Measurements from ENCODE around the gene ZC4H2. TPM values are rescaled to one million over a fixed set of nuclear protein-coding genes. Genes with fewer than 3 reads are reported as not detected.

ZC4H2 gene
- total RNA-seq, 1 experiment from 2014 or later: 4.4 TPM

GRCh38 chrX:64996805-64997204 is 20.6 kb upstream of the ZC4H2 start:
- DNase-seq (ENCODE audit: unreplicated experiment): no peak
- CTCF ChIA-PET: no interaction called here
- BruUV-seq (replicated peaks): no TSS peak
- Mint-ChIP-seq H3K4me1 (ENCODE audit: insufficient read depth, unreplicated experiment) (no peaks in the 10 kb centered on the region), H3K4me3 (ENCODE audit: unreplicated experiment) (no peak overlapping the region), H3K36me3 (ENCODE audit: insufficient read depth, unreplicated experiment) (no peaks in the 10 kb centered on the region), H3K27ac (ENCODE audit: low read depth, unreplicated experiment) (no peak overlapping the region), H3K9me3 (ENCODE audit: unreplicated experiment) (peaks cover 36% of the 10 kb centered on the region), H3K27me3 (ENCODE audit: insufficient read depth, unreplicated experiment) (no peaks in the 10 kb centered on the region)
- intact Hi-C loops (cut with micrococcal nuclease): no loop called here
- TF ChIP-seq CTCF (IDR thresholded peaks at IDR 0.05; ENCODE audit: unreplicated experiment): no peak
- POLR2A ChIA-PET: no interaction called here

- H3K27me3 Mint-ChIP-seq (ENCODE audit: insufficient read depth, unreplicated experiment): no peaks in the 10 kb centered on the region
- intact Hi-C loops (cut with micrococcal nuclease): no loop called here
- peaks cover 28% of the 10 kb centered on the region for H3K9me3 Mint-ChIP-seq (ENCODE audit: unreplicated experiment)
- TF ChIP-seq CTCF (IDR thresholded peaks at IDR 0.05; ENCODE audit: unreplicated experiment): no peak
- CTCF ChIA-PET: no interaction called here
- H3K27ac Mint-ChIP-seq (ENCODE audit: low read depth, unreplicated experiment): no peak overlapping the region
- no peak overlapping the region for H3K4me3 Mint-ChIP-seq (ENCODE audit: unreplicated experiment)
- H3K4me1 Mint-ChIP-seq (ENCODE audit: insufficient read depth, unreplicated experiment): no peaks in the 10 kb centered on the region
- POLR2A ChIA-PET: no interaction called here
- no peaks in the 10 kb centered on the region for H3K36me3 Mint-ChIP-seq (ENCODE audit: insufficient read depth, unreplicated experiment)
- no peak for DNase-seq (ENCODE audit: unreplicated experiment)
- BruUV-seq (replicated peaks): no TSS peak
Measured at GRCh38 chrX:64994131-64994798, 18.0 kb upstream of the ZC4H2 start.

DNA sequence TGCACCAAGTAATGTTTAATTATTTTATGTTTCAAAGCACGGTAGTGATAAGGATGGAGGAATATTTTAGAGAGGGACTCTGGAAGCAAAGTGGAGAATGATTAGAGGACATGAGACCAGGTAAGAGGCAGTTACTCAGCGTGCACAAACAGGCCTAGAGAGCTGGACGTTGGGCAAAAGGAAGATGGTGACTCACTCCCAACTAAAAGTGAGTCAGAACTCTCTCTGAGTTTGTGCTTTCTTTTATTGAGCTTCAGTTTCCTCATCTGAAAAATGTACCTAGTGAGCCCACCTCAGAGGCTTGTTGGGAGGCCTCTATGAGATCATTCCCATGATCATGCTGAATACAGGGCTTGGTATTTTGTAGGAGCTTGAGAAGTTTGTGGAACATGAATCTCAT is 1.6 kb upstream of the ZC4H2 start:
- no peaks in the 10 kb centered on the region for H3K4me1 Mint-ChIP-seq (ENCODE audit: insufficient read depth, unreplicated experiment)
- H3K27me3 Mint-ChIP-seq (ENCODE audit: insufficient read depth, unreplicated experiment): no peaks in the 10 kb centered on the region
- TF ChIP-seq CTCF (IDR thresholded peaks at IDR 0.05; ENCODE audit: unreplicated experiment): no peak
- CTCF ChIA-PET: interaction anchor here (0.7 kb wide), 1 partner anchor 1275 kb away, joined by 3 read pairs; no protein-coding TSS in a partner anchor
- intact Hi-C loops (cut with micrococcal nuclease): no loop called here
- POLR2A ChIA-PET: interaction anchor here (0.7 kb wide), 1 partner anchor 461 kb away, joined by 3 read pairs; no protein-coding TSS in a partner anchor
- no peak overlapping the region for H3K27ac Mint-ChIP-seq (ENCODE audit: low read depth, unreplicated experiment)
- H3K4me3 Mint-ChIP-seq (ENCODE audit: unreplicated experiment): no peak overlapping the region
- peak; percentile 70 for DNase-seq (ENCODE audit: unreplicated experiment)
- H3K36me3 Mint-ChIP-seq (ENCODE audit: insufficient read depth, unreplicated experiment): no peaks in the 10 kb centered on the region
- BruUV-seq (replicated peaks): no TSS peak
- peaks cover 8% of the 10 kb centered on the region for H3K9me3 Mint-ChIP-seq (ENCODE audit: unreplicated experiment)

DNA sequence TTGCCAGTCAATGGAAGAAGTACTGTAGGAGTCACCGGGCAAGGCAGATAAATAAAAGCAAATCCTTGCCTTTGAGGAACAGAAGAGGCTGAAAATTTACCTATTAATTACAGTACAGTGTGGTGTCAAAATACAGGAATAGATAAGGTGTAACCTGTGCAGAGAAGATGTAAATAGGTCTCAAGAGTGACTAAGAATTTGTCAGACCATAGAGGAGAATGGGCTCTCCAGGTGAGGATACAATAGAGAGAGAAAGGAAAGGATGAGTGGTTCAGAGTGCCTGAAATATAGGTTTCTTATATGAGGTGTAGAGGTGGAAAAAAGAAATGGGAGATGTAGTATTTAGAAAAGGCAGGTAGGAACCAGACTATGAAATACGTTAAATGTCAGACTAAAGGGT is 801 bp upstream of the ZC4H2 start:
- Mint-ChIP-seq H3K4me3 (ENCODE audit: unreplicated experiment) (no peak overlapping the region), H3K36me3 (ENCODE audit: insufficient read depth, unreplicated experiment) (no peaks in the 10 kb centered on the region), H3K27me3 (ENCODE audit: insufficient read depth, unreplicated experiment) (no peaks in the 10 kb centered on the region), H3K9me3 (ENCODE audit: unreplicated experiment) (peaks cover 10% of the 10 kb centered on the region), H3K4me1 (ENCODE audit: insufficient read depth, unreplicated experiment) (no peaks in the 10 kb centered on the region), H3K27ac (ENCODE audit: low read depth, unreplicated experiment) (no peak overlapping the region)
- ChIA-PET POLR2A (interaction anchor here (0.5 to 1.8 kb wide), 3 partner anchors 125 to 883 kb away, joined by 3 to 5 read pairs (median 3); partner anchors contain the start of gene LAS1L), CTCF (no interaction called here)
- no peak for TF ChIP-seq CTCF (IDR thresholded peaks at IDR 0.05; ENCODE audit: unreplicated experiment)
- intact Hi-C loops (cut with micrococcal nuclease): no loop called here
- no peak for DNase-seq (ENCODE audit: unreplicated experiment)
- BruUV-seq (replicated peaks): no TSS peak
